WTC11 (cell line): ENCODE data around the gene RAC3. TPM values are rescaled to one million over a fixed set of nuclear protein-coding genes. Genes with fewer than 3 reads are reported as not detected.

ENCODE experiments used
- ATAC-seq: fragments of 200-7000 bp; cut with Tn5 transposase; 2 replicates; pipeline ENCODE4 v1.10.0; 2021; ENCODE audit warnings: mild to moderate bottlenecking, moderate library complexity
- CTCF ChIA-PET: fragments of 300-600 bp; sonication (Branson Sonifier 250); formaldehyde crosslinking; loops from one replicate; lab custom pipeline; 2021; ENCODE audit warnings: antibody characterized with exemption; lab: Charles Lee
- POLR2A ChIA-PET: fragments of 350-600 bp; sonication (Branson Sonifier 250); formaldehyde crosslinking; loops from one replicate; lab custom pipeline; 2021; ENCODE audit warnings: antibody characterized with exemption; lab: Charles Lee
- DNase-seq: peaks from one replicate; pipeline ENCODE4 v3.0.0; 2021; ENCODE audit warnings: low spot score
- H3K27ac Mint-ChIP-seq: 2 replicates; pipeline ENCODE4 v1.8.0; 2021; ENCODE audit warnings: mixed read lengths
- H3K27me3 Mint-ChIP-seq: 2 replicates; pipeline ENCODE4 v1.8.0; 2021; ENCODE audit warnings: low read depth, mild to moderate bottlenecking, moderate library complexity, mixed read lengths
- H3K36me3 Mint-ChIP-seq: 2 replicates; pipeline ENCODE4 v1.8.0; 2021; ENCODE audit warnings: mixed read lengths
- H3K4me1 Mint-ChIP-seq: 2 replicates; pipeline ENCODE4 v1.8.0; 2022; ENCODE audit warnings: mixed read lengths
- H3K4me3 Mint-ChIP-seq: 2 replicates; pipeline ENCODE4 v1.8.0; 2021; ENCODE audit warnings: mild to moderate bottlenecking, moderate library complexity, mixed read lengths
- H3K9me3 Mint-ChIP-seq: 2 replicates; pipeline ENCODE4 v1.8.0; 2021; ENCODE audit warnings: mixed read lengths
- CBFB ChIP-seq: sonication (generic); formaldehyde crosslinking; IDR thresholded peaks from 2 replicates; pipeline ENCODE4 v1.8.1; 2022; ENCODE audit warnings: mild to moderate bottlenecking, low read depth, missing genetic modification reagents
- E2F4 ChIP-seq: sonication (generic); formaldehyde crosslinking; IDR thresholded peaks from 2 replicates; pipeline ENCODE4 v1.8.1; 2022; ENCODE audit warnings: low read depth, mild to moderate bottlenecking, moderate library complexity, missing genetic modification reagents, borderline replicate concordance
- ESRRA ChIP-seq: sonication (generic); formaldehyde crosslinking; IDR thresholded peaks from 2 replicates; pipeline ENCODE4 v1.8.1; 2022; ENCODE audit warnings: mild to moderate bottlenecking, missing genetic modification reagents, borderline replicate concordance
- FOXP1 ChIP-seq: sonication (generic); formaldehyde crosslinking; IDR thresholded peaks from 2 replicates; pipeline ENCODE4 v1.8.0; 2022; ENCODE audit warnings: missing genetic modification reagents, mild to moderate bottlenecking, moderate library complexity, borderline replicate concordance
- GRHL2 ChIP-seq: fragments of 250-450 bp; sonication (Bioruptor Pico); IDR thresholded peaks from 2 replicates; pipeline ENCODE4 v1.8.0; 2022; ENCODE audit warnings: mild to moderate bottlenecking, moderate library complexity; ENCODE audit not compliant: insufficient replicate concordance, severe bottlenecking
- IRF2 ChIP-seq: sonication (generic); formaldehyde crosslinking; IDR thresholded peaks from 2 replicates; pipeline ENCODE4 v1.8.0; 2022; ENCODE audit warnings: low read depth, missing genetic modification reagents, borderline replicate concordance
- MAX ChIP-seq: sonication (generic); formaldehyde crosslinking; IDR thresholded peaks from 2 replicates; pipeline ENCODE4 v1.8.0; 2022; ENCODE audit warnings: mild to moderate bottlenecking, missing genetic modification reagents
- MXD4 ChIP-seq: fragments of 250-450 bp; sonication (Bioruptor Pico); IDR thresholded peaks from 2 replicates; pipeline ENCODE4 v1.8.0; 2021; ENCODE audit warnings: mild to moderate bottlenecking, moderate library complexity, borderline replicate concordance
- OVOL2 ChIP-seq: fragments of 250-450 bp; sonication (Bioruptor Pico); IDR thresholded peaks from 2 replicates; pipeline ENCODE4 v1.9.0; 2021; ENCODE audit warnings: mild to moderate bottlenecking, borderline replicate concordance
- RELA ChIP-seq: sonication (generic); formaldehyde crosslinking; IDR thresholded peaks from 2 replicates; pipeline ENCODE4 v1.8.1; 2022; ENCODE audit warnings: missing genetic modification reagents, mild to moderate bottlenecking, borderline replicate concordance
- SOX15 ChIP-seq: fragments of 250-450 bp; sonication (Bioruptor Pico); IDR thresholded peaks from 2 replicates; pipeline ENCODE4 v1.9.0; 2021; ENCODE audit warnings: mild to moderate bottlenecking
- TEAD4 ChIP-seq: sonication (generic); formaldehyde crosslinking; IDR thresholded peaks from 2 replicates; pipeline ENCODE4 v1.8.0; 2022; ENCODE audit warnings: mild to moderate bottlenecking, missing genetic modification reagents
- ZBTB21 ChIP-seq: sonication (generic); formaldehyde crosslinking; IDR thresholded peaks from 2 replicates; pipeline ENCODE4 v1.8.1; 2023; ENCODE audit warnings: mild to moderate bottlenecking, missing genetic modification reagents, borderline replicate concordance
- ZNF416 ChIP-seq: fragments of 250-450 bp; sonication (Bioruptor Pico); IDR thresholded peaks from 2 replicates; pipeline ENCODE4 v1.9.0; 2021; ENCODE audit warnings: mild to moderate bottlenecking, inconsistent platforms
- total RNA-seq: library from RNA; stranded (reverse); gene quantifications from 3 replicates; pipeline ENCODE4 v1.2.3, GENCODE V29; 2021
- TF ChIP-seq, protein P1 (sequence below): sonication (generic); formaldehyde crosslinking; IDR thresholded peaks from 2 replicates; pipeline ENCODE4 v1.8.0; 2023; ENCODE audit warnings: mild to moderate bottlenecking, missing genetic modification reagents
- TF ChIP-seq, protein P2 (sequence below): sonication (generic); formaldehyde crosslinking; IDR thresholded peaks from 2 replicates; pipeline ENCODE4 v1.8.0; 2022; ENCODE audit warnings: mild to moderate bottlenecking, missing genetic modification reagents
- TF ChIP-seq, protein P3 (sequence below): fragments of 250-450 bp; sonication (Bioruptor Pico); IDR thresholded peaks from 2 replicates; pipeline ENCODE4 v2.1.2; 2022; ENCODE audit warnings: mild to moderate bottlenecking, moderate library complexity
- TF ChIP-seq, protein P4 (sequence below): fragments of 250-450 bp; sonication (Bioruptor Pico); IDR thresholded peaks from 2 replicates; pipeline ENCODE4 v1.8.0; 2021; ENCODE audit warnings: mild to moderate bottlenecking
- TF ChIP-seq, protein P5 (sequence below): sonication (generic); formaldehyde crosslinking; IDR thresholded peaks from 2 replicates; pipeline ENCODE4 v1.8.0; 2022; ENCODE audit warnings: mild to moderate bottlenecking, missing genetic modification reagents
- TF ChIP-seq, protein P6 (sequence below): sonication (generic); formaldehyde crosslinking; IDR thresholded peaks from 2 replicates; pipeline ENCODE4 v1.8.1; 2023; ENCODE audit warnings: mild to moderate bottlenecking, moderate library complexity, missing genetic modification reagents

RAC3 gene
- total RNA-seq, 1 experiment from 2014 or later, result 163 TPM

DNA sequence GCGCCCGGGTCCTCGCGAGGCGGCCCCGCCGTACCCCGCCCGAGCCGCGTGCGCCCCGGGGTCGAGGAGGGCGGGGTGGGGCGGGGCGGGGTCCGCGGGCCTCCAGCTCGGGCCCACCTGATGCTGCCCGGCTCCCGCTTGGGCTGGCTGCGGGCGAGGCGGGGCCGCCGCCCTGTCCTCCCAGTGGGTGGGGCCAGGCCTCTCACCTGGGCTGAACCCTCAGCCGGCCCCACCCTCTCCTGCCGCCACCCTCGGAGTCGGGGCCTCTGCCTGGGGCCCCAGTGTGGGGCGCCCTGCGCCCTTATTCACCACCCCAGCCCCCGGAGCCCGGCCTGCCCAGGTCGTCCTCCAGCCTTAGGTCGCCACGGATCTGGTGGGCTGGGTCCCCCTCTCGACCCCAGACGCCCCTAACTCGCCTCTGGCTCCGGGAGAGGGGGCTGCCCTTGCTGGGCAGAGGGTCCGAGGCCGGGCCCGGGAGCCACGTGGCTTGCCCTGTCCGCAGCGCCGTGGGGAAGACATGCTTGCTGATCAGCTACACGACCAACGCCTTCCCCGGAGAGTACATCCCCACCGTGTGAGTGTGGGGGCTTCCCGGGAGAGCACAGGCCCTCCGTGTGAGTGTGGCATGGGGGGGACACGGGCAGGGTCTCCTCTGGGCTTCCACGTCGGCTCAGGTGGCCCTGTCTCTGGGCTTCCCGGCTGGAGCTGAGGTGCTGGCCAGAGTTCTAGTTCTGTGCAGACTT, 578 bp downstream of the RAC3 start:
- peak; percentile 78 for DNase-seq
- 0 out of 2 replicates have a peak, but pooled peaks cover 6% of the 10 kb centered on the region for H3K36me3 Mint-ChIP-seq
- H3K27me3 Mint-ChIP-seq, result no peaks in the 10 kb centered on the region
- ChIA-PET CTCF (interaction anchor here (1.0 to 5.7 kb wide), 8 partner anchors 12 to 162 kb away, joined by 4 to 119 read pairs (median 20); partner anchors contain the start of genes CENPX, FASN, LRRC45 and MAFG), POLR2A (interaction anchor here (0.8 to 0.9 kb wide), 2 partner anchors 12 to 50 kb away, joined by 3 read pairs; no protein-coding TSS in a partner anchor)
- TF ChIP-seq ZBTB21 (CRISPR knock-in tag) (no peak), MAX (CRISPR knock-in tag) (peak; percentile 82), SOX15 (CRISPR knock-in tag) (no peak), CBFB (no peak), FOXP1 (CRISPR knock-in tag) (peak; percentile 68; the same call in 1 of the 2 replicates), ZNF416 (CRISPR knock-in tag) (no peak), E2F4 (no peak), GRHL2 (no peak), MXD4 (CRISPR knock-in tag) (no peak), OVOL2 (CRISPR knock-in tag) (no peak), TEAD4 (no peak), IRF2 (CRISPR knock-in tag) (no peak; the same call in 1 of the 2 replicates), ESRRA (no peak), RELA (CRISPR knock-in tag) (peak; percentile 43; the same call in 1 of the 2 replicates)
- TF ChIP-seq, protein P1, sequence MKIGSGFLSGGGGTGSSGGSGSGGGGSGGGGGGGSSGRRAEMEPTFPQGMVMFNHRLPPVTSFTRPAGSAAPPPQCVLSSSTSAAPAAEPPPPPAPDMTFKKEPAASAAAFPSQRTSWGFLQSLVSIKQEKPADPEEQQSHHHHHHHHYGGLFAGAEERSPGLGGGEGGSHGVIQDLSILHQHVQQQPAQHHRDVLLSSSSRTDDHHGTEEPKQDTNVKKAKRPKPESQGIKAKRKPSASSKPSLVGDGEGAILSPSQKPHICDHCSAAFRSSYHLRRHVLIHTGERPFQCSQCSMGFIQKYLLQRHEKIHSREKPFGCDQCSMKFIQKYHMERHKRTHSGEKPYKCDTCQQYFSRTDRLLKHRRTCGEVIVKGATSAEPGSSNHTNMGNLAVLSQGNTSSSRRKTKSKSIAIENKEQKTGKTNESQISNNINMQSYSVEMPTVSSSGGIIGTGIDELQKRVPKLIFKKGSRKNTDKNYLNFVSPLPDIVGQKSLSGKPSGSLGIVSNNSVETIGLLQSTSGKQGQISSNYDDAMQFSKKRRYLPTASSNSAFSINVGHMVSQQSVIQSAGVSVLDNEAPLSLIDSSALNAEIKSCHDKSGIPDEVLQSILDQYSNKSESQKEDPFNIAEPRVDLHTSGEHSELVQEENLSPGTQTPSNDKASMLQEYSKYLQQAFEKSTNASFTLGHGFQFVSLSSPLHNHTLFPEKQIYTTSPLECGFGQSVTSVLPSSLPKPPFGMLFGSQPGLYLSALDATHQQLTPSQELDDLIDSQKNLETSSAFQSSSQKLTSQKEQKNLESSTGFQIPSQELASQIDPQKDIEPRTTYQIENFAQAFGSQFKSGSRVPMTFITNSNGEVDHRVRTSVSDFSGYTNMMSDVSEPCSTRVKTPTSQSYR (CRISPR knock-in tag), result no peak
- TF ChIP-seq, protein P2, sequence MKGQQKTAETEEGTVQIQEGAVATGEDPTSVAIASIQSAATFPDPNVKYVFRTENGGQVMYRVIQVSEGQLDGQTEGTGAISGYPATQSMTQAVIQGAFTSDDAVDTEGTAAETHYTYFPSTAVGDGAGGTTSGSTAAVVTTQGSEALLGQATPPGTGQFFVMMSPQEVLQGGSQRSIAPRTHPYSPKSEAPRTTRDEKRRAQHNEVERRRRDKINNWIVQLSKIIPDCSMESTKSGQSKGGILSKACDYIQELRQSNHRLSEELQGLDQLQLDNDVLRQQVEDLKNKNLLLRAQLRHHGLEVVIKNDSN (CRISPR knock-in tag), result peak; percentile 31; the same call in 1 of the 2 replicates
- TF ChIP-seq, protein P3, sequence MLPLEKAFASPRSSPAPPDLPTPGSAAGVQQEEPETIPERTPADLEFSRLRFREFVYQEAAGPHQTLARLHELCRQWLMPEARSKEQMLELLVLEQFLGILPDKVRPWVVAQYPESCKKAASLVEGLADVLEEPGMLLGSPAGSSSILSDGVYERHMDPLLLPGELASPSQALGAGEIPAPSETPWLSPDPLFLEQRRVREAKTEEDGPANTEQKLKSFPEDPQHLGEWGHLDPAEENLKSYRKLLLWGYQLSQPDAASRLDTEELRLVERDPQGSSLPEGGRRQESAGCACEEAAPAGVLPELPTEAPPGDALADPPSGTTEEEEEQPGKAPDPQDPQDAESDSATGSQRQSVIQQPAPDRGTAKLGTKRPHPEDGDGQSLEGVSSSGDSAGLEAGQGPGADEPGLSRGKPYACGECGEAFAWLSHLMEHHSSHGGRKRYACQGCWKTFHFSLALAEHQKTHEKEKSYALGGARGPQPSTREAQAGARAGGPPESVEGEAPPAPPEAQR (CRISPR knock-in tag), result no peak
- TF ChIP-seq, protein P4, sequence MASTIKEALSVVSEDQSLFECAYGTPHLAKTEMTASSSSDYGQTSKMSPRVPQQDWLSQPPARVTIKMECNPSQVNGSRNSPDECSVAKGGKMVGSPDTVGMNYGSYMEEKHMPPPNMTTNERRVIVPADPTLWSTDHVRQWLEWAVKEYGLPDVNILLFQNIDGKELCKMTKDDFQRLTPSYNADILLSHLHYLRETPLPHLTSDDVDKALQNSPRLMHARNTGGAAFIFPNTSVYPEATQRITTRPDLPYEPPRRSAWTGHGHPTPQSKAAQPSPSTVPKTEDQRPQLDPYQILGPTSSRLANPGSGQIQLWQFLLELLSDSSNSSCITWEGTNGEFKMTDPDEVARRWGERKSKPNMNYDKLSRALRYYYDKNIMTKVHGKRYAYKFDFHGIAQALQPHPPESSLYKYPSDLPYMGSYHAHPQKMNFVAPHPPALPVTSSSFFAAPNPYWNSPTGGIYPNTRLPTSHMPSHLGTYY (CRISPR knock-in tag), result no peak
- TF ChIP-seq, protein P5, sequence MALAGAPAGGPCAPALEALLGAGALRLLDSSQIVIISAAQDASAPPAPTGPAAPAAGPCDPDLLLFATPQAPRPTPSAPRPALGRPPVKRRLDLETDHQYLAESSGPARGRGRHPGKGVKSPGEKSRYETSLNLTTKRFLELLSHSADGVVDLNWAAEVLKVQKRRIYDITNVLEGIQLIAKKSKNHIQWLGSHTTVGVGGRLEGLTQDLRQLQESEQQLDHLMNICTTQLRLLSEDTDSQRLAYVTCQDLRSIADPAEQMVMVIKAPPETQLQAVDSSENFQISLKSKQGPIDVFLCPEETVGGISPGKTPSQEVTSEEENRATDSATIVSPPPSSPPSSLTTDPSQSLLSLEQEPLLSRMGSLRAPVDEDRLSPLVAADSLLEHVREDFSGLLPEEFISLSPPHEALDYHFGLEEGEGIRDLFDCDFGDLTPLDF (CRISPR knock-in tag), result no peak
- TF ChIP-seq, protein P6, sequence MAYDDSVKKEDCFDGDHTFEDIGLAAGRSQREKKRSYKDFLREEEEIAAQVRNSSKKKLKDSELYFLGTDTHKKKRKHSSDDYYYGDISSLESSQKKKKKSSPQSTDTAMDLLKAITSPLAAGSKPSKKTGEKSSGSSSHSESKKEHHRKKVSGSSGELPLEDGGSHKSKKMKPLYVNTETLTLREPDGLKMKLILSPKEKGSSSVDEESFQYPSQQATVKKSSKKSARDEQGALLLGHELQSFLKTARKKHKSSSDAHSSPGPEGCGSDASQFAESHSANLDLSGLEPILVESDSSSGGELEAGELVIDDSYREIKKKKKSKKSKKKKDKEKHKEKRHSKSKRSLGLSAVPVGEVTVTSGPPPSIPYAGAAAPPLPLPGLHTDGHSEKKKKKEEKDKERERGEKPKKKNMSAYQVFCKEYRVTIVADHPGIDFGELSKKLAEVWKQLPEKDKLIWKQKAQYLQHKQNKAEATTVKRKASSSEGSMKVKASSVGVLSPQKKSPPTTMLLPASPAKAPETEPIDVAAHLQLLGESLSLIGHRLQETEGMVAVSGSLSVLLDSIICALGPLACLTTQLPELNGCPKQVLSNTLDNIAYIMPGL (CRISPR knock-in tag), result 0 out of 2 replicates have a peak, but pooled peaks have one; percentile 56
- peak; percentile 66 for ATAC-seq
- H3K27ac Mint-ChIP-seq, result no peak overlapping the region
- H3K4me1 Mint-ChIP-seq, result peaks cover 16% of the 10 kb centered on the region
- no peaks in the 10 kb centered on the region for H3K9me3 Mint-ChIP-seq
- peak overlapping the region; percentile 65 for H3K4me3 Mint-ChIP-seq
